ENCODE data around the gene MACROD1.

Gene MACROD1

DNA sequence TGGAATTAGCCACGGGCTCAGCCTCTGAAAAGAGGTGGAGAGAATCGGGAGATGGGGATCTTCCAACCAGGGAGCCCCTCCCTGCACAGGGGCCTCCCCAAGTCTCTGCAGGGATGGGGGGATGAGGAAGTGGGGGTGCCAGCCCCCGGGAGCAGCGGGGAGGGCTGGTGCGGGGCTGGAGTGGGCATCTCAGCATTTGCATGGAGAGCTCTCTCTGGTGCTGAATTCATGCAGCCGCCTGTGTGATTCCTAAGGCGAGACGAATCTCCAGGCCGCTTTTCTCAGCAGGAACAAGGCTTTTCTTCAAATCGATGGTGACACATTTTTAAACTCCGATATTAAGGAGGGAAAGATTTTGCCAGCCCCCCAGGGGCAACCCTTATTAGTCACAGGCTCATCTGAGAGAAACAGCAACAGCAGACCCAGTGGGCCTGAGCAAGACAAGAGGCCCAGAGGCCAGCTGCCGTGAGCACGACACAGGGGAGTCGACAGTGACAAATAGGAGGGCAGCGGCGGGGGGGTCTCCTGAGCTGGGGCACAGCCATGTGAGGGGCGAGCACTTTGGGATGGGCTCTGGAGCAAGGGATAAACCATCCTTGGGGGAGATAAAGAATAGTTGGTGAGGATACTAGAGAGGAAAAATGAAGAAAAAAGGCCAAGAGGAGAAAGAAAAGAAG, 29.0 kb downstream of the MACROD1 start:
- no peak overlapping the region for H3K4me3 ChIP-seq (ENCODE audit: control insufficient read depth, low read depth, low read length)
- no peak for DNase-seq (ENCODE audit: low read depth)
- TF ChIP-seq, protein P1, sequence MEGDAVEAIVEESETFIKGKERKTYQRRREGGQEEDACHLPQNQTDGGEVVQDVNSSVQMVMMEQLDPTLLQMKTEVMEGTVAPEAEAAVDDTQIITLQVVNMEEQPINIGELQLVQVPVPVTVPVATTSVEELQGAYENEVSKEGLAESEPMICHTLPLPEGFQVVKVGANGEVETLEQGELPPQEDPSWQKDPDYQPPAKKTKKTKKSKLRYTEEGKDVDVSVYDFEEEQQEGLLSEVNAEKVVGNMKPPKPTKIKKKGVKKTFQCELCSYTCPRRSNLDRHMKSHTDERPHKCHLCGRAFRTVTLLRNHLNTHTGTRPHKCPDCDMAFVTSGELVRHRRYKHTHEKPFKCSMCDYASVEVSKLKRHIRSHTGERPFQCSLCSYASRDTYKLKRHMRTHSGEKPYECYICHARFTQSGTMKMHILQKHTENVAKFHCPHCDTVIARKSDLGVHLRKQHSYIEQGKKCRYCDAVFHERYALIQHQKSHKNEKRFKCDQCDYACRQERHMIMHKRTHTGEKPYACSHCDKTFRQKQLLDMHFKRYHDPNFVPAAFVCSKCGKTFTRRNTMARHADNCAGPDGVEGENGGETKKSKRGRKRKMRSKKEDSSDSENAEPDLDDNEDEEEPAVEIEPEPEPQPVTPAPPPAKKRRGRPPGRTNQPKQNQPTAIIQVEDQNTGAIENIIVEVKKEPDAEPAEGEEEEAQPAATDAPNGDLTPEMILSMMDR (conservative IDR thresholded peaks at IDR 0.05; ENCODE audit: control insufficient read depth, insufficient read depth, low read depth, low read length): no peak

DNA sequence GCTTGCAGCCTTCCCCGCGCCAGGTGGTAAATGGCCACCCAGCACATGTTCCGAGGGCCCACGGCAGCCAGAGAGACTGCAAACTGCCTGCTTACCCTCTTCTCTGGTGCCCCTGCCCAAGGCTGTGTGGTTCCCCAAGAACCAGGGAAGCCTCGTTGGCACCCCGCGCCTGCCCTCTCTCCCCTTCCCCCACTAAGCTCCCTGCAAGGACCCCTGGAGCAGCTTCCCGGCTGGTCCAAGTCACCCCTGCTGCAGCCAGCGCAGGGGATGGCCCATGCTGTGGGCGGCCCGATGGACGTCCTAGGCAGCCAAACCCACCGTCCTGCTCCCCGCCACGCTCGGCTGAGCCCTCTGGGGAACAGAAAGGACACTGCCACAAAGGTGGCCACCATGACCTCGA, 30.2 kb downstream of the MACROD1 start:
- DNase-seq (ENCODE audit: low read depth): no peak
- no peak overlapping the region for H3K4me3 ChIP-seq (ENCODE audit: control insufficient read depth, low read depth, low read length)

DNA sequence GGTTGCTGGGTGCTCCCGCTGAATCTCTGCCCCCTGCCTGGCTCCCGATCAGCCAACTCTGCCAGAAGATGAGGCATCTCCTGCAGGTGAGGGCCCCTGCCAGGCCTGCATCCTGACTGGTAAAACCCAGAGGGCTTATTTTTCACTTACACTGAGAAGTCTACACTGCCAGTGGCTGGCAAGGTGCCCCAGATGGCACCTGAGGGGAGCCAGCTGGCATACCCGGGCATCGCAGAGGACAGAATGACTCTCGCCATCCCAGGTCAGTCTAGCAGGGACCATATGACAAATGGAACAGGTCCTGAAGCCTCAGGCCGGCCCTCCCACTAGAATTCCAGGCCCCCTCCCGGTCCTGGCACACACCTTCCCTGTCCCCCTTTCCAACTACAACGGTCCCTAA, 30.9 kb downstream of the MACROD1 start:
- no peak for DNase-seq (ENCODE audit: low read depth)
- TF ChIP-seq, protein P1 (conservative IDR thresholded peaks at IDR 0.05; ENCODE audit: control insufficient read depth, insufficient read depth, low read depth, low read length): no peak
- no peak overlapping the region for H3K4me3 ChIP-seq (ENCODE audit: control insufficient read depth, low read depth, low read length)

More for the DNA sequence above, 30.2 kb downstream of the MACROD1 start:
- TF ChIP-seq, protein P1 (conservative IDR thresholded peaks at IDR 0.05; ENCODE audit: control insufficient read depth, insufficient read depth, low read depth, low read length): no peak

DNA sequence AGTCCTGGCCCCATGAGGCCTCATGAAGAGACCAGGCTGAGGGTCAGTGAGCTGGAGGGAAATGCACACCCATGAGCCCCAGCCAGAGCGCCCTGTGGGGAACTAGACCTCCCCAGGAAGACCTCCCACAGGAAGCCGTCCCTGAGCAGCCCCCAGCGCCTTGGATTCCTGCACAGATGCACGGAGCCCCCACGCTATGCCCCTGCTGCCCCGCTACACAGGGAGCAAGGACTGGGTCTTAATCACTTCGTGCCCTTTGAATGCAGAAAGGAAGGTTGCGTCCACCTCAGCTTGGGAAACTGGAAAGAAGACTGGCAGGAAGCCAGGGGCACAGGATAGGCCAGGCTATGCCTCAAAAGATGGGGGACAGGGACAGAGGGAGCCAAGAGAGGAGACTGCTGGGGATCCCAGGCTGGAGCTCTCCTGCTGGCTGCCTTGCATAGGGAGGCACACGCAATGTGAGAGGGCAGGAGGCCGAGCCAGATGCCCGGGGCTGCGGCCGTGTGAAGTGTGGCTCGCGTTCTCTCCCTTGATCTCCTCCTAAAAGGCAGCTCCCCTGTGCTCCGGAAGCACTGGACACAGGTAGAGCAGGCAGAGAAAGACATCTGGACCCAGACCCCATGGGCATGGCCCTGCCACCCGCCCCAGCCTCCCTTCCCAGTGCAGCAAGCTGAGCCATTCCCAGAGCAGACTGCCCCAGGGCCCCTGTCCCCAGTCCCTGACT, 32.8 kb downstream of the MACROD1 start:
- DNase-seq (ENCODE audit: low read depth): no peak
- TF ChIP-seq, protein P1 (conservative IDR thresholded peaks at IDR 0.05; ENCODE audit: control insufficient read depth, insufficient read depth, low read depth, low read length): no peak
- no peak overlapping the region for H3K4me3 ChIP-seq (ENCODE audit: control insufficient read depth, low read depth, low read length)

DNA sequence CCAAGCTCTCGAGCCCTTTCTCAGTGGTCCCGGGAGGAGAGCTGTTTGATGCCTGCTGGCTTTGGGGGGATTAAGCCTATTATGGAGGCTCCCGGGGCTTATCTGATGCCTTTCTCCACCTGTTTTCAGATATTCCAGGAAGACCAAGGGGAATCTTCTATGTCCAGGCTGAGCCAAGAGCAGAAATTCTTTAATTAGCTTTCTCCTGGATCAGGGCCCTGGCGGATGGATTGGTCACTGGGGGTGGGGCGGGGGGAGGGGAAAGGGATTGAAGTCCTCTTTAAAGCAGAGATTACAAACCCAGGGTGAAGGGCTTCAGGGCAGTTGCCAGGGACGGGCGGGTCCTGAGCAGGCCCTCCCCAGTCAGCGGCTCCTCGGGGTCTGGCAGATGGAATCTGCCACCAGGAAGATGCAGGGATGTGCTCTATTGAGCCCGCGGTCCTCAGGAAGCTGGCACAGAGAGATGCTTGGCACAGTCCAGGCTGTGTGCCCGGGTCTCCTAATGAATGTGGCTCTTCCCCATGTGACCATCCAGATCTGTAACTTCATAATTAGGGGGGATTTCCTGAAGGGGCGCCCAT, 33.6 kb downstream of the MACROD1 start:
- DNase-seq (ENCODE audit: low read depth): no peak
- TF ChIP-seq, protein P1 (conservative IDR thresholded peaks at IDR 0.05; ENCODE audit: control insufficient read depth, insufficient read depth, low read depth, low read length): no peak
- no peak overlapping the region for H3K4me3 ChIP-seq (ENCODE audit: control insufficient read depth, low read depth, low read length)

DNA sequence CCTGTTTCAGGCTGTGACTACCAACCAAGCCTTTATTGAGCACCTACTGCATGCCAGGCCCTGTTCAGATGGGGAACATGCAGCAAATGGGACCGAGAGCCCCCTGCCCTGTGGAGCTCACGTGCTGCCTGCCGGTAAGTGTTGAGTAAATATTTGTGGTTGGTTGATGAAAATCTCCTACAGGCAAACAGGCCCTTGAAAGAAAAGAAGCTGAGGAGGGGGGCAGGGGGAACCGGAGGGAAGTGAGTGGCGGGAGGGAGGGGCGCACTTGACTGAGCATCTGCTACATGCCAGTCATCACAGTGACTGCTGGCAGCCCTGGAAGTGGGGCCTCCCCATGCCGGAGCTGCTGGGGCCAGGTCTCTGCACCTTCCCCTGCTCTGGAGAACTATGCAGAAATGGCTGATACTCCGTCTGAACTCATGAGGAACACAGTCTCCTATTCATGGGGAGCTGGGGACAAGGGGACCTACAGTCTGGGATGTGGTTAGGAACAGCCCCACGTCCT, 34.2 kb downstream of the MACROD1 start:
- no peak overlapping the region for H3K4me3 ChIP-seq (ENCODE audit: control insufficient read depth, low read depth, low read length)
- TF ChIP-seq, protein P1 (conservative IDR thresholded peaks at IDR 0.05; ENCODE audit: control insufficient read depth, insufficient read depth, low read depth, low read length): no peak

More for the DNA sequence above, 34.2 kb downstream of the MACROD1 start:
- no peak for DNase-seq (ENCODE audit: low read depth)

All from fibroblast of mammary gland (primary cell).